Measurements from ENCODE around the gene PRSS56. TPM values are rescaled to one million over a fixed set of nuclear protein-coding genes. Genes with fewer than 3 reads are reported as not detected.

The PRSS56 gene
- total RNA-seq, 4 donors from 2014 or later: not detected

GRCh38 chr2:232493701-232494474 is 26.3 kb upstream of the PRSS56 start:
- WGBS, 2 donors: 80 to 85% methylated on average over 9 of the region's 10 CpGs
- no peak overlapping the region for H3K4me3 ChIP-seq (replicated peaks in 1 of 3)
- no peak overlapping the region for H3K27ac ChIP-seq
- DNase-seq: no peak
- no peaks in the 10 kb centered on the region for H3K9me3 ChIP-seq
- no peaks in the 10 kb centered on the region for H3K27me3 ChIP-seq
- H3K36me3 ChIP-seq: no peaks in the 10 kb centered on the region
- intact Hi-C loops (cut with DNase I): no loop called here
- H3K4me1 ChIP-seq: no peaks in the 10 kb centered on the region
- no peak for TF ChIP-seq CTCF (IDR thresholded peaks at IDR 0.05)
- TF ChIP-seq POLR2A (IDR thresholded peaks at IDR 0.05): no peak

- no peaks in the 10 kb centered on the region for H3K27me3 ChIP-seq
- no peaks in the 10 kb centered on the region for H3K36me3 ChIP-seq
- DNase-seq: no peak
- WGBS, 2 donors: 95 to 96% methylated on average over 3 to 5 of the region's 5 CpGs
- no peaks in the 10 kb centered on the region for H3K4me1 ChIP-seq
- intact Hi-C loops (cut with DNase I): no loop called here
- TF ChIP-seq POLR2A (IDR thresholded peaks at IDR 0.05) (no peak), CTCF (IDR thresholded peaks at IDR 0.05) (no peak)
- no peak overlapping the region for H3K27ac ChIP-seq
- no peaks in the 10 kb centered on the region for H3K9me3 ChIP-seq
- no peak overlapping the region for H3K4me3 ChIP-seq (replicated peaks in 1 of 3)
These were observed 25.6 kb upstream of the PRSS56 start for GRCh38 chr2:232494542-232494941.

- Histone ChIP-seq H3K27ac (no peak overlapping the region), H3K9me3 (no peaks in the 10 kb centered on the region), H3K4me1 (no peaks in the 10 kb centered on the region), H3K27me3 (no peaks in the 10 kb centered on the region), H3K36me3 (no peaks in the 10 kb centered on the region), H3K4me3 (replicated peaks in 1 of 3) (no peak overlapping the region)
- no peak for DNase-seq
- 85 to 91% methylated on average over 7 of the region's 7 CpGs for WGBS, 2 donors
- TF ChIP-seq CTCF (IDR thresholded peaks at IDR 0.05) (no peak), POLR2A (IDR thresholded peaks at IDR 0.05) (no peak)
- intact Hi-C loops (cut with DNase I): no loop called here
These were observed 24.9 kb upstream of the PRSS56 start for GRCh38 chr2:232495292-232495691.

GRCh38 chr2:232496501-232497270 is 23.5 kb upstream of the PRSS56 start:
- peaks cover 0 to 6% of the 10 kb centered on the region in 2 donors for H3K4me1 ChIP-seq
- H3K36me3 ChIP-seq: no peaks in the 10 kb centered on the region
- intact Hi-C loops (cut with DNase I): no loop called here
- no peak overlapping the region for H3K4me3 ChIP-seq (replicated peaks in 1 of 3)
- WGBS, 2 donors: 69 to 73% methylated on average over 3 to 7 of the region's 20 CpGs
- H3K9me3 ChIP-seq: no peaks in the 10 kb centered on the region
- no peak for DNase-seq
- TF ChIP-seq POLR2A (IDR thresholded peaks at IDR 0.05) (no peak), CTCF (IDR thresholded peaks at IDR 0.05) (no peak)
- H3K27me3 ChIP-seq: no peaks in the 10 kb centered on the region
- no peak overlapping the region for H3K27ac ChIP-seq

GRCh38 chr2:232497348-232497747 is 22.8 kb upstream of the PRSS56 start:
- Histone ChIP-seq H3K4me3 (replicated peaks in 1 of 3) (no peak overlapping the region), H3K27me3 (no peaks in the 10 kb centered on the region), H3K27ac (no peak overlapping the region), H3K4me1 (peaks cover 0 to 13% of the 10 kb centered on the region in 2 donors), H3K36me3 (no peaks in the 10 kb centered on the region), H3K9me3 (no peaks in the 10 kb centered on the region)
- TF ChIP-seq CTCF (IDR thresholded peaks at IDR 0.05) (no peak), POLR2A (IDR thresholded peaks at IDR 0.05) (no peak)
- WGBS, 2 donors: 82 to 83% methylated on average over 12 to 13 of the region's 13 CpGs
- DNase-seq: no peak
- intact Hi-C loops (cut with DNase I): no loop called here

All from thyroid gland (tissue), 4 donors.